ENCODE data around the gene HDAC9. TPM values are rescaled to one million over a fixed set of nuclear protein-coding genes. Genes with fewer than 3 reads are reported as not detected.

Gene HDAC9
- total RNA-seq, 2 donors from 2014 or later, result 4.9 to 12.9 TPM

- Histone ChIP-seq H3K4me3 (no peak overlapping the region), H3K9me3 (no peaks in the 10 kb centered on the region), H3K36me3 (replicated peaks in 1 of 2; ENCODE audit: insufficient read depth in 1 of 2, low read depth in 2 of 2) (no peaks in the 10 kb centered on the region), H3K4me1 (peaks cover 15% of the 10 kb centered on the region), H3K27ac (no peak overlapping the region), H3K27me3 (no peaks in the 10 kb centered on the region)
- ATAC-seq, result no peak
- 59 to 69% methylated on average over 1 of the region's 1 CpG for WGBS, 2 donors
- TF ChIP-seq POLR2A (IDR thresholded peaks at IDR 0.05) (no peak), CTCF (IDR thresholded peaks at IDR 0.05) (no peak)
- DNase-seq, result no peak
- intact Hi-C loops (cut with DNase I), result no loop called here
Measured at GRCh38 chr7:18540396-18540795, 44.8 kb downstream of the HDAC9 start.

- ATAC-seq, result peak; percentile 97
- no peak overlapping the region for H3K4me3 ChIP-seq
- 6% methylated on average over 4 of the region's 4 CpGs for WGBS, 2 donors
Measured at GRCh38 chr7:18541181-18541870, 45.8 kb downstream of the HDAC9 start.

GRCh38 chr7:18541871-18542212, 46.3 kb downstream of the HDAC9 start:
- Histone ChIP-seq H3K4me3 (no peak overlapping the region), H3K4me1 (peaks cover 15% of the 10 kb centered on the region), H3K27me3 (no peaks in the 10 kb centered on the region), H3K36me3 (replicated peaks in 1 of 2; ENCODE audit: insufficient read depth in 1 of 2, low read depth in 2 of 2) (no peaks in the 10 kb centered on the region), H3K9me3 (no peaks in the 10 kb centered on the region), H3K27ac (peak overlapping the region in 1 of 4 donors; percentile 7)
- WGBS, 2 donors, result 85 to 92% methylated on average over 6 of the region's 6 CpGs
- DNase-seq, result no peak
- intact Hi-C loops (cut with DNase I), result no loop called here
- TF ChIP-seq CTCF (IDR thresholded peaks at IDR 0.05) (no peak), POLR2A (IDR thresholded peaks at IDR 0.05) (no peak)
- no peak for ATAC-seq

More at GRCh38 chr7:18541181-18541870, 45.8 kb downstream of the HDAC9 start:
- intact Hi-C loops (cut with DNase I), result no loop called here
- peak; percentile 84 to 91 (median 90) for DNase-seq
- H3K36me3 ChIP-seq (replicated peaks in 1 of 2; ENCODE audit: insufficient read depth in 1 of 2, low read depth in 2 of 2), result no peaks in the 10 kb centered on the region
- H3K27me3 ChIP-seq, result no peaks in the 10 kb centered on the region
- H3K9me3 ChIP-seq, result no peaks in the 10 kb centered on the region
- H3K4me1 ChIP-seq, result peaks cover 15% of the 10 kb centered on the region
- no peak for TF ChIP-seq CTCF (IDR thresholded peaks at IDR 0.05)
- no peak for TF ChIP-seq POLR2A (IDR thresholded peaks at IDR 0.05)
- H3K27ac ChIP-seq, result peak overlapping the region in 3 of 4 donors; percentile 43 to 63 (median 56)

GRCh38 chr7:18546576-18546975, 51.0 kb downstream of the HDAC9 start:
- Histone ChIP-seq H3K9me3 (no peaks in the 10 kb centered on the region), H3K27me3 (no peaks in the 10 kb centered on the region), H3K36me3 (replicated peaks in 1 of 2; ENCODE audit: insufficient read depth in 1 of 2, low read depth in 2 of 2) (no peaks in the 10 kb centered on the region), H3K27ac (no peak overlapping the region), H3K4me1 (peaks cover 3% of the 10 kb centered on the region), H3K4me3 (no peak overlapping the region)
- DNase-seq, result no peak
- intact Hi-C loops (cut with DNase I), result no loop called here
- ATAC-seq, result no peak
- no peak for TF ChIP-seq POLR2A (IDR thresholded peaks at IDR 0.05)
- no peak for TF ChIP-seq CTCF (IDR thresholded peaks at IDR 0.05)
- 59 to 60% methylated on average over 3 of the region's 3 CpGs for WGBS, 2 donors
